ENCODE results near the gene CBLB.

DNA sequence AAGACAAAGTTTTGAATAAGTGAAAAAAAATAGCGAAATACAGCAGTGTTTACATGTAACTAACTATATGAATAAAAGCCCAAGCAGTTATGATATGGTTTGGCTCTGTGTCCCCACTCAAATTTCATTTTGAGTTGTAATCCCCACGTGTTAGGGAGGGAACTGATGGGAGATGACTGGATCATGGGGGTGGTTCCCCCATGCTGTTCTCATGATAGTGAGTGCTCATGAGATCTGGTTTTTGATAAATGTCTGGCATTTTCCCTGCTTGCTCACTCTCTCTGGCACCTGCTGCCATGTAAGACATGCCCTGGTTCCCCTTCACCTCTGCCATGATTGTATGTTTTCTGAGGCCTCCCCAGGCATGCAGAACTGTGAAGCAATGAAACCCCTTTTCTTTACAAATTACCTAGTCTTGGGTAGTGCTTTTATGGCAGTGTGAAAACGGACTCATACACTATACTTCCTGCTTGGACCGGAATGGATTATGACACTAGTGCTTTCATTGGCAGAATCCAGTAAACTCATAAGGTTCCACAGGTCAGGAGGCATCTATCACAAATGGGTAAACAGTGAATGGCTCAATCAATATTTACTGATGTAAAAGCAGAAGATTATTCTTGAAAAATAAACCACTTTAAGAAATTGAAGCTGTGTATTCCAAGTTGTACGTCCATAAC lies 192.1 kb downstream of the CBLB start:
- TF ChIP-seq TAF1 (IDR thresholded peaks at IDR 0.05; ENCODE audit: borderline replicate concordance, insufficient read depth, low read length) (no peak), POLR2AphosphoS5 (IDR thresholded peaks at IDR 0.05; ENCODE audit: low read depth, low read length) (no peak), SIN3A (IDR thresholded peaks at IDR 0.05; ENCODE audit: borderline replicate concordance, insufficient read depth, low read length) (no peak), FOXP2 (optimal IDR thresholded peaks at IDR 0.05; ENCODE audit: borderline replicate concordance, extremely low read depth, extremely low read length, insufficient read depth) (no peak)
- TF ChIP-seq, protein P1, sequence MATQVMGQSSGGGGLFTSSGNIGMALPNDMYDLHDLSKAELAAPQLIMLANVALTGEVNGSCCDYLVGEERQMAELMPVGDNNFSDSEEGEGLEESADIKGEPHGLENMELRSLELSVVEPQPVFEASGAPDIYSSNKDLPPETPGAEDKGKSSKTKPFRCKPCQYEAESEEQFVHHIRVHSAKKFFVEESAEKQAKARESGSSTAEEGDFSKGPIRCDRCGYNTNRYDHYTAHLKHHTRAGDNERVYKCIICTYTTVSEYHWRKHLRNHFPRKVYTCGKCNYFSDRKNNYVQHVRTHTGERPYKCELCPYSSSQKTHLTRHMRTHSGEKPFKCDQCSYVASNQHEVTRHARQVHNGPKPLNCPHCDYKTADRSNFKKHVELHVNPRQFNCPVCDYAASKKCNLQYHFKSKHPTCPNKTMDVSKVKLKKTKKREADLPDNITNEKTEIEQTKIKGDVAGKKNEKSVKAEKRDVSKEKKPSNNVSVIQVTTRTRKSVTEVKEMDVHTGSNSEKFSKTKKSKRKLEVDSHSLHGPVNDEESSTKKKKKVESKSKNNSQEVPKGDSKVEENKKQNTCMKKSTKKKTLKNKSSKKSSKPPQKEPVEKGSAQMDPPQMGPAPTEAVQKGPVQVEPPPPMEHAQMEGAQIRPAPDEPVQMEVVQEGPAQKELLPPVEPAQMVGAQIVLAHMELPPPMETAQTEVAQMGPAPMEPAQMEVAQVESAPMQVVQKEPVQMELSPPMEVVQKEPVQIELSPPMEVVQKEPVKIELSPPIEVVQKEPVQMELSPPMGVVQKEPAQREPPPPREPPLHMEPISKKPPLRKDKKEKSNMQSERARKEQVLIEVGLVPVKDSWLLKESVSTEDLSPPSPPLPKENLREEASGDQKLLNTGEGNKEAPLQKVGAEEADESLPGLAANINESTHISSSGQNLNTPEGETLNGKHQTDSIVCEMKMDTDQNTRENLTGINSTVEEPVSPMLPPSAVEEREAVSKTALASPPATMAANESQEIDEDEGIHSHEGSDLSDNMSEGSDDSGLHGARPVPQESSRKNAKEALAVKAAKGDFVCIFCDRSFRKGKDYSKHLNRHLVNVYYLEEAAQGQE (IDR thresholded peaks at IDR 0.05; ENCODE audit: insufficient read depth in 1 of 2, low read depth in 2 of 2, low read length in 2 of 2), result no peak
